SK-N-SH treated with all-trans-retinoic acid at 6 μM for 48 hours (cell line): ENCODE results near the gene NUP210.

Experiments
- ATAC-seq: fragments of 200-7000 bp; cut with Tn5 transposase; 3 replicates; pipeline ENCODE4 v1.9.1; 2020; ENCODE audit warnings: mild to moderate bottlenecking, moderate library complexity
- ARNTL ChIP-seq: fragments of 450-650 bp; formaldehyde crosslinking; IDR thresholded peaks from 2 replicates; pipeline ENCODE4 v1.5.0; 2020; ENCODE audit warnings: low read depth, mild to moderate bottlenecking, moderate library complexity, borderline replicate concordance
- BACH2 ChIP-seq: fragments of 250-450 bp; sonication (Bioruptor Pico); IDR thresholded peaks from 2 replicates; pipeline ENCODE4 v1.9.0; 2021; ENCODE audit warnings: mild to moderate bottlenecking, borderline replicate concordance
- CREB5 ChIP-seq: fragments of 250-450 bp; sonication (Bioruptor Pico); IDR thresholded peaks from 2 replicates; pipeline ENCODE4 v1.5.1; 2020; ENCODE audit warnings: low read depth, mild to moderate bottlenecking, moderate library complexity
- CSDC2 ChIP-seq: fragments of 250-450 bp; sonication (Bioruptor Pico); IDR thresholded peaks from 2 replicates; pipeline ENCODE4 v1.5.0; 2020; ENCODE audit warnings: mild to moderate bottlenecking, moderate library complexity
- CSRNP3 ChIP-seq: fragments of 250-450 bp; sonication (Bioruptor Pico); IDR thresholded peaks from 2 replicates; pipeline ENCODE4 v1.5.1; 2021; ENCODE audit warnings: mild to moderate bottlenecking, moderate library complexity
- ESRRG ChIP-seq: fragments of 250-450 bp; sonication (Bioruptor Pico); IDR thresholded peaks from 2 replicates; pipeline ENCODE4 v1.6.1; 2021; ENCODE audit warnings: mild to moderate bottlenecking
- GLIS3 ChIP-seq: fragments of 250-450 bp; sonication (Bioruptor Pico); IDR thresholded peaks from 2 replicates; pipeline ENCODE4 v1.5.0; 2020; ENCODE audit warnings: mild to moderate bottlenecking, moderate library complexity
- ISL1 ChIP-seq: fragments of 250-450 bp; sonication (Bioruptor Pico); IDR thresholded peaks from 2 replicates; pipeline ENCODE4 v2.1.2; 2022; ENCODE audit warnings: mild to moderate bottlenecking, moderate library complexity
- OSR1 ChIP-seq: fragments of 250-450 bp; sonication (Bioruptor Pico); IDR thresholded peaks from 2 replicates; pipeline ENCODE4 v1.8.0; 2022; ENCODE audit warnings: moderate library complexity, mild to moderate bottlenecking, inconsistent platforms
- POU6F1 ChIP-seq: fragments of 250-450 bp; sonication (Bioruptor Pico); IDR thresholded peaks from 2 replicates; pipeline ENCODE4 v1.8.0; 2021; ENCODE audit warnings: low read depth, mild to moderate bottlenecking, moderate library complexity, borderline replicate concordance
- PPARA ChIP-seq: fragments of 250-450 bp; sonication (Bioruptor Pico); IDR thresholded peaks from 2 replicates; pipeline ENCODE4 v1.5.0; 2020; ENCODE audit warnings: mild to moderate bottlenecking, borderline replicate concordance
- RARB ChIP-seq: fragments of 250-450 bp; sonication (Bioruptor Pico); IDR thresholded peaks from 2 replicates; pipeline ENCODE4 v1.8.0; 2021; ENCODE audit warnings: mild to moderate bottlenecking, moderate library complexity
- SNAI2 ChIP-seq: fragments of 250-450 bp; sonication (Bioruptor Pico); IDR thresholded peaks from 2 replicates; pipeline ENCODE4 v1.5.0; 2020; ENCODE audit warnings: mild to moderate bottlenecking, moderate library complexity
- TCF4 ChIP-seq: fragments of 250-450 bp; sonication (Bioruptor Pico); IDR thresholded peaks from 2 replicates; pipeline ENCODE4 v1.8.0; 2021; ENCODE audit warnings: mild to moderate bottlenecking, moderate library complexity, borderline replicate concordance
- TSHZ2 ChIP-seq: fragments of 250-450 bp; sonication (Bioruptor Pico); IDR thresholded peaks from 2 replicates; pipeline ENCODE4 v1.5.0; 2020; ENCODE audit warnings: mild to moderate bottlenecking, moderate library complexity
- ZC3H10 ChIP-seq: fragments of 250-450 bp; sonication (Bioruptor Pico); IDR thresholded peaks from 2 replicates; pipeline ENCODE4 v1.5.1; 2021; ENCODE audit warnings: mild to moderate bottlenecking, moderate library complexity
- ZFP3 ChIP-seq: fragments of 250-450 bp; sonication (Bioruptor Pico); IDR thresholded peaks from 2 replicates; pipeline ENCODE4 v1.5.0; 2020; ENCODE audit warnings: mild to moderate bottlenecking, moderate library complexity
- ZFP30 ChIP-seq: fragments of 450-650 bp; formaldehyde crosslinking; IDR thresholded peaks from 2 replicates; pipeline ENCODE4 v1.5.0; 2022; ENCODE audit warnings: mild to moderate bottlenecking, moderate library complexity
- ZNF70 ChIP-seq: fragments of 450-650 bp; formaldehyde crosslinking; IDR thresholded peaks from 2 replicates; pipeline ENCODE4 v1.5.0; 2020; ENCODE audit warnings: mild to moderate bottlenecking, moderate library complexity
- ZNF8 ChIP-seq: fragments of 450-650 bp; formaldehyde crosslinking; IDR thresholded peaks from 2 replicates; pipeline ENCODE4 v1.5.0; 2020; ENCODE audit warnings: mild to moderate bottlenecking, moderate library complexity

The NUP210 gene

GRCh38 chr3:13424865-13425617, 4.9 kb upstream of the NUP210 start (continued):
- TF ChIP-seq POU6F1 (no peak), ZNF70 (no peak), ZFP30 (no peak), ZNF8 (CRISPR knock-in tag) (no peak), CSDC2 (CRISPR knock-in tag) (no peak), ISL1 (no peak), OSR1 (CRISPR knock-in tag) (no peak)

GRCh38 chr3:13424141-13424844, 4.2 kb upstream of the NUP210 start:
- ATAC-seq = no peak
- no peak for TF ChIP-seq ARNTL (CRISPR knock-in tag)
- no peak for TF ChIP-seq OSR1 (CRISPR knock-in tag)
- no peak for TF ChIP-seq ZFP30
- TF ChIP-seq CSDC2 (CRISPR knock-in tag) = no peak
- TF ChIP-seq BACH2 = no peak
- no peak for TF ChIP-seq CREB5 (CRISPR knock-in tag)
- no peak for TF ChIP-seq GLIS3 (CRISPR knock-in tag)
- TF ChIP-seq ZC3H10 (CRISPR knock-in tag) = no peak
- TF ChIP-seq RARB (CRISPR knock-in tag) = no peak
- no peak for TF ChIP-seq TCF4
- TF ChIP-seq PPARA = no peak
- TF ChIP-seq ISL1 = no peak
- TF ChIP-seq ESRRG (CRISPR knock-in tag) = no peak
- TF ChIP-seq TSHZ2 = no peak
- TF ChIP-seq ZNF8 (CRISPR knock-in tag) = no peak
- TF ChIP-seq CSRNP3 (CRISPR knock-in tag) = no peak
- no peak for TF ChIP-seq ZFP3 (CRISPR knock-in tag)
- no peak for TF ChIP-seq ZNF70

- no peak for ATAC-seq
- TF ChIP-seq ARNTL (CRISPR knock-in tag) = no peak
- no peak for TF ChIP-seq BACH2
- no peak for TF ChIP-seq ESRRG (CRISPR knock-in tag)
- TF ChIP-seq TCF4 = no peak
- no peak for TF ChIP-seq GLIS3 (CRISPR knock-in tag)
- no peak for TF ChIP-seq RARB (CRISPR knock-in tag)
- no peak for TF ChIP-seq SNAI2
- TF ChIP-seq ZFP30 = no peak
- TF ChIP-seq CREB5 (CRISPR knock-in tag) = no peak
- TF ChIP-seq CSRNP3 (CRISPR knock-in tag) = no peak
- TF ChIP-seq TSHZ2 = no peak
- no peak for TF ChIP-seq ZNF8 (CRISPR knock-in tag)
- TF ChIP-seq OSR1 (CRISPR knock-in tag) = no peak
- TF ChIP-seq PPARA = no peak
These were observed 976 bp upstream of the NUP210 start for GRCh38 chr3:13420831-13421765.
